CD1c-positive myeloid dendritic cell (primary cell): ENCODE data around the gene PLEKHG2.
"Not testable (repeated sequence)": the region's sequence is repeated elsewhere in the genome, so short reads cannot be mapped to it uniquely, and the experiment has no call there.

Experiments used
- DNase-seq: peaks from one replicate; pipeline ENCODE4 v3.0.0-alpha.2; 2016; ENCODE audit errors: extremely low spot score

Gene PLEKHG2

GRCh38 chr19:39412100-39412866 is at the start of gene PLEKHG2:
Gene PLEKHG2, plus strand, starts transcription at chr19:39412669. Its CDS starts 1,418 bp downstream, at chr19:39414087.
- DNase-seq, result peak; percentile 99

- DNase-seq, result no peak
Measured at GRCh38 chr19:39362682-39363657, 49.5 kb upstream of the PLEKHG2 start.

- DNase-seq, result no peak
Measured at GRCh38 chr19:39363901-39364457, 48.5 kb upstream of the PLEKHG2 start.

- no peak for DNase-seq
Measured at GRCh38 chr19:39365531-39365930, 46.9 kb upstream of the PLEKHG2 start.

- no peak for DNase-seq
Measured at GRCh38 chr19:39369200-39369599, 43.3 kb upstream of the PLEKHG2 start.

- DNase-seq, result no peak
Measured at GRCh38 chr19:39370735-39371134, 41.7 kb upstream of the PLEKHG2 start.

- DNase-seq, result no peak
Measured at GRCh38 chr19:39372047-39372802, 40.2 kb upstream of the PLEKHG2 start.

- no peak for DNase-seq
Measured at GRCh38 chr19:39372941-39373340, 39.5 kb upstream of the PLEKHG2 start.

- no peak for DNase-seq
Measured at GRCh38 chr19:39375929-39376328, 36.5 kb upstream of the PLEKHG2 start.

GRCh38 chr19:39377373-39378362 is 34.8 kb upstream of the PLEKHG2 start:
- DNase-seq, result no peak

GRCh38 chr19:39379366-39379765 is 33.1 kb upstream of the PLEKHG2 start:
- DNase-seq, result not testable (repeated sequence)

GRCh38 chr19:39379865-39380396 is 32.5 kb upstream of the PLEKHG2 start:
- no peak for DNase-seq

GRCh38 chr19:39380521-39381502 is 31.7 kb upstream of the PLEKHG2 start:
- DNase-seq, result no peak

- DNase-seq, result no peak
Measured at GRCh38 chr19:39381910-39382611, 30.4 kb upstream of the PLEKHG2 start.

- DNase-seq, result no peak
Measured at GRCh38 chr19:39382991-39383828, 29.3 kb upstream of the PLEKHG2 start.

GRCh38 chr19:39384839-39385568 is 27.5 kb upstream of the PLEKHG2 start:
- no peak for DNase-seq
